Common myeloid progenitor, CD34-positive (primary cell): ENCODE measurements around the gene CFAP74.

Source experiments
- CTCF ChIA-PET: fragments of 350-600 bp; sonication (Branson Sonifier 250); formaldehyde crosslinking; loops from one replicate; lab custom pipeline; 2021; ENCODE audit warnings: antibody characterized with exemption; lab: Charles Lee
- POLR2A ChIA-PET: fragments of 350-600 bp; sonication (Branson Sonifier 250); formaldehyde crosslinking; loops from one replicate; lab custom pipeline; 2021; ENCODE audit warnings: antibody characterized with exemption; lab: Charles Lee
- DNase-seq, 3 donors: peaks; one replicate each; pipeline versions ENCODE4 v3.0.0 to v3.0.0-alpha.2; 2013
- H3K27ac ChIP-seq, 2 experiments: 1 replicate in 1 of 2; 2 replicates in 1 of 2; pipeline ENCODE4 v1.7.0; 2013; ENCODE audit warnings: inconsistent platforms in 2 of 2, low read length in 2 of 2, mild to moderate bottlenecking in 2 of 2, low read depth in 1 of 2, moderate library complexity in 1 of 2; ENCODE audit not compliant: severe bottlenecking in 2 of 2, insufficient read depth in 1 of 2, poor library complexity in 1 of 2
- H3K27me3 ChIP-seq, 5 experiments: replicated peaks in 2 of 5; 1 replicate in 3 of 5; 2 replicates in 2 of 5; pipeline versions ENCODE4 v1.6.1 to v1.7.0; 2013; ENCODE audit warnings: low read length in 4 of 5, mild to moderate bottlenecking in 2 of 5, moderate library complexity in 2 of 5, inconsistent platforms in 1 of 5; ENCODE audit not compliant: insufficient read depth in 5 of 5, control insufficient read depth in 4 of 5
- H3K36me3 ChIP-seq, 4 experiments: 1 replicate in 2 of 4; 2 replicates in 2 of 4; pipeline versions ENCODE4 v1.6.1 to v1.7.0; 2013; ENCODE audit warnings: low read length in 3 of 4, control low read depth in 1 of 4, mild to moderate bottlenecking in 1 of 4; ENCODE audit not compliant: control insufficient read depth in 4 of 4, insufficient read depth in 4 of 4
- H3K4me1 ChIP-seq, 4 experiments: 1 replicate in 3 of 4; 2 replicates in 1 of 4; pipeline versions ENCODE4 v1.6.1 to v1.7.1; 2013; ENCODE audit warnings: low read length in 3 of 4, mild to moderate bottlenecking in 3 of 4, control low read depth in 1 of 4, inconsistent platforms in 1 of 4, moderate library complexity in 1 of 4; ENCODE audit not compliant: control insufficient read depth in 4 of 4, insufficient read depth in 4 of 4; ENCODE audit errors: control extremely low read depth in 1 of 4
- H3K4me3 ChIP-seq, 7 experiments: 1 replicate in 4 of 7; 2 replicates in 3 of 7; pipeline versions ENCODE4 v1.5.1 to v1.7.0; 2013; ENCODE audit warnings: mild to moderate bottlenecking in 7 of 7, low read length in 6 of 7, moderate library complexity in 6 of 7, inconsistent platforms in 2 of 7, low read depth in 2 of 7, control low read depth in 1 of 7; ENCODE audit not compliant: insufficient read depth in 4 of 7, control insufficient read depth in 1 of 7; ENCODE audit errors: extremely low read depth in 1 of 7
- H3K9me3 ChIP-seq, 5 experiments: 1 replicate in 4 of 5; 2 replicates in 1 of 5; pipeline versions ENCODE4 v1.6.1 to v1.7.1; 2013; ENCODE audit warnings: low read length in 4 of 5, mild to moderate bottlenecking in 2 of 5, inconsistent platforms in 1 of 5, low read depth in 1 of 5, moderate library complexity in 1 of 5; ENCODE audit not compliant: control insufficient read depth in 4 of 5, insufficient read depth in 2 of 5; ENCODE audit errors: control extremely low read depth in 1 of 5
- WGBS: methylation state at CpG from one replicate; pipeline ENCODE4 v1.1.5; 2013; ENCODE audit not compliant: insufficient coverage; 5-methylcytosine and 5-hydroxymethylcytosine counted together

The CFAP74 gene

DNA sequence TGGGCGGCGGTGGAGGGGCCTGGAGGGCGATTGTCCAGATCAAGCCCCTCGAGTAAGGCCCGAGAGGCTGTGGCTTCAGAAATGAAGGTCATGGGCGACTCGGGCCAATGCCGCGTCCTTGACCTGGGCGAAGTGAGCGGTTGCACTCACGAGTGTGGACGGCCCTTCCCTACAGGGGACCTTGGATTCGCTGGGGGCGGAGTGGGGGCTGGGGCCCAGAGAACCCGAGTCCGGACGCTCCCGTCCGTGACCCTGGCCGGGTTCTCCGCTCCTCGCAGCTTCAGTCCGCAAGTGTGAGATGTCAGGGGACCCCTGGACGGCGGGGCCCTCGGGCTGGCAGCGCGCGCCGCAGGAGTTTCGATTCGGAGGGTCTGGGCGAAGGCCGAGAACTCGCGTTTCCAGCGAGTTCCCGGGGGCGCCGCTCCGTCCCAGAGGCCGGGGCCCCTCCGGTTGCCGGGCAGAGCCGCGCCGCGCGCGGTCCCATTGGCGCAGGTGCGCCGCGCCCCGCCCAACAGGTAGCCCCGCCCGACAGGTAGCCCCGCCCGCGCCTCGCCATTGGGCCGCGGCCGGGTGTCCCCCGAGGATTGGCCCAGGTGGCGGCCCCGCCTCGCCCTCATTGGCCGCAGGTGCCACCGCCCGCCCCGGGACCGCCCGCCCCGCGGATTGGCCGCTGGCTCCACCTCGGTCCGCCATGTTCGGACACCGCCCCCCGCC, 46.3 kb upstream of the CFAP74 start, which contains the start of gene PRKCZ:
PRKCZ (plus strand) TSS at position 694 of the 714 bp plus-strand sequence. CDS start 220 bp downstream, outside the sequence.
- Histone ChIP-seq H3K27ac (peak within 1 kb of the TSS in 1 of 2 experiments; percentile 79), H3K4me3 (peak within 1 kb of the TSS; percentile 56 to 86 (median 67)), H3K36me3 (no peaks in the 10 kb centered on the region), H3K27me3 (peaks cover 0 to 33% (median 27%) of the 10 kb centered on the region in 5 experiments), H3K9me3 (no peaks in the 10 kb centered on the region), H3K4me1 (peaks cover 0 to 27% (median 13%) of the 10 kb centered on the region in 4 experiments)
- under 1% methylated on average over 77 of the region's 83 CpGs for WGBS
- ChIA-PET POLR2A (interaction anchor here (0.6 kb wide), 1 partner anchor 1071 kb away, joined by 3 read pairs; no protein-coding TSS in a partner anchor), CTCF (interaction anchor here (0.7 to 1.6 kb wide), 2 partner anchors 89 to 107 kb away, joined by 3 to 5 read pairs; no protein-coding TSS in a partner anchor)
- DNase-seq: peak; percentile 89 to 95 (median 93)

DNA sequence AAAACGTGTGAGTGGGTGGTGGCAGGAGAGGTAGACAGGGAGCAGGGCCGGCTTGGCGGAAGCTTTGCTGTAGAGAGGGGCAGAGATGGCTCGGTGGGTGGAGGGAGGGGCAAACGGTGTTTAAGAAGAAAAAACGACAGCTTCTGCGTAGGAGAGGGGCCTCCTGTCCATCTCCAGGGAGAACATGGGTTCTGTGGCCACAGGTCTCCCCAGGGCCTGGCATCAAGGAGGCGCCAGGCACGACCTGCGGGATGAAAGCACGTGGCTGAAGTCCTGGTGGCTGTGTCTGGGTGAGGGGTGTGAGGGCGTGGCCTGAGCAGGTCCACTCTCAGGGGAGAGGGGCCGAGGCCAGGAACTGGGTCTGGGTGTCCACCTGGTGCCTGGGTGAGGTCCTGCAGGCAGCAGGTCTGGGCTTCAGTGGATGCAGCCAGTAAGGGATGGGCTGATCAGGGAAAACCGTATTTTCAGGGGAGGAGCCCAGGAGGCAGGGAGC, 45.7 kb upstream of the CFAP74 start:
- H3K27me3 ChIP-seq: peaks cover 0 to 33% (median 27%) of the 10 kb centered on the region in 5 experiments
- H3K4me1 ChIP-seq: peaks cover 0 to 32% (median 17%) of the 10 kb centered on the region in 4 experiments
- no peaks in the 10 kb centered on the region for H3K9me3 ChIP-seq
- peak; percentile 54 to 62 (median 54) for DNase-seq
- POLR2A ChIA-PET: interaction anchor here (0.6 kb wide), 1 partner anchor 1070 kb away, joined by 3 read pairs; no protein-coding TSS in a partner anchor
- H3K27ac ChIP-seq: peak overlapping the region in 1 of 2 experiments; percentile 79
- peak overlapping the region; percentile 38 to 86 (median 67) for H3K4me3 ChIP-seq
- no peaks in the 10 kb centered on the region for H3K36me3 ChIP-seq
- WGBS: 23% methylated on average over 14 of the region's 14 CpGs
- CTCF ChIA-PET: interaction anchor here (0.7 to 1.6 kb wide), 2 partner anchors 89 to 106 kb away, joined by 3 to 5 read pairs; no protein-coding TSS in a partner anchor

DNA sequence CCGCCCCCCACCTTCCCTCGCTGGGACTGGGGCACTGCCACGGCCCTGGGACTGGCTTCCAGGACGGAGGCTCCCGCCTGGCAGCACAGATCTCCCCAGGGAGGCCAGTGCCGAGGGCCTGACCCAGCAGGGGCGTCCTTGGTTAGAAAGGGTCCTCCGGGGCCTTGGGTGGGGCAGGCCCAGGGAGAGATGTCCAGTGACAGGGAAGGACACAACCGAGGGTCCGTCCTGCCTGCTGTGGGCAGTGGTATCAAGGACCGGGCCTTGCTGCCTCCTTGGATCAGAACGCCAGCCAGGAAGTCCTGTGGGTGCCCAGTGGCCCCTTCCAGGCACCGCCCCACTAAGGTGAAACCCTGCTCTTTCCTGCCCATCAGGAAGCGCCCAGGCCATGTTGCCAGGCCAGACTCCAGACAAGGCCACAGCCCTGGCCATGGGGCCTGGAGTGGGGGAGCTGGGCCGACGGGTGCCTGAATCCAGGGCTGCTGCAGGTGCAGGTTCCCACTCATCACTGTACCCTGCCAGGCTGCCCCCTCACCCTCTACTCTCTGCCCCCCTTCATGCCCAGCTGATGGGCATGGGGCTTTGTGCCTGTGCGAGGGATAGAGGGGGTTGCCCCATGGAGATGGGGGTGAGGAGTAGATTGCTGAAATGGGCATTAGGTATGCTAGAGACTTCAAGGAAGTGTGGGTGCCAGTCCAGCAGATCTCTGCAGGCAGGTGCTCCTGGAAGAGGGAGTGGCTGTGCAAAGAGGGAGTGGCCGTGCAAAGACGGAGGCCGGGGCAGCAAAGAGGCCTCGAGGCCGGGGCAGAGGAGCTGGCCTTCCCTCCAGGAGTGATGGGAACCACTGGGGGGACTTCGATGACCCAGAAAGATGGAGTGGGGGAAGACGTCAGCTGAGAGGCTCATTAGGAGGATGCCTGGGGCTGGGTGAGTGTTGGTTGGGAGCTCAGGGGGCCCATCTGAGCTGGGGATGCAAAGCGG, 44.5 kb upstream of the CFAP74 start:
- H3K36me3 ChIP-seq: no peaks in the 10 kb centered on the region
- H3K4me1 ChIP-seq: peaks cover 0 to 32% (median 17%) of the 10 kb centered on the region in 4 experiments
- ChIA-PET CTCF (interaction anchor here (0.9 to 1.6 kb wide), 2 partner anchors 87 to 107 kb away, joined by 3 to 5 read pairs; no protein-coding TSS in a partner anchor), POLR2A (no interaction called here)
- peaks cover 0 to 33% (median 27%) of the 10 kb centered on the region in 5 experiments for H3K27me3 ChIP-seq
- no peak overlapping the region for H3K4me3 ChIP-seq
- WGBS: 86% methylated on average over 18 of the region's 25 CpGs
- H3K9me3 ChIP-seq: no peaks in the 10 kb centered on the region
- no peak for DNase-seq
- H3K27ac ChIP-seq: no peak overlapping the region

DNA sequence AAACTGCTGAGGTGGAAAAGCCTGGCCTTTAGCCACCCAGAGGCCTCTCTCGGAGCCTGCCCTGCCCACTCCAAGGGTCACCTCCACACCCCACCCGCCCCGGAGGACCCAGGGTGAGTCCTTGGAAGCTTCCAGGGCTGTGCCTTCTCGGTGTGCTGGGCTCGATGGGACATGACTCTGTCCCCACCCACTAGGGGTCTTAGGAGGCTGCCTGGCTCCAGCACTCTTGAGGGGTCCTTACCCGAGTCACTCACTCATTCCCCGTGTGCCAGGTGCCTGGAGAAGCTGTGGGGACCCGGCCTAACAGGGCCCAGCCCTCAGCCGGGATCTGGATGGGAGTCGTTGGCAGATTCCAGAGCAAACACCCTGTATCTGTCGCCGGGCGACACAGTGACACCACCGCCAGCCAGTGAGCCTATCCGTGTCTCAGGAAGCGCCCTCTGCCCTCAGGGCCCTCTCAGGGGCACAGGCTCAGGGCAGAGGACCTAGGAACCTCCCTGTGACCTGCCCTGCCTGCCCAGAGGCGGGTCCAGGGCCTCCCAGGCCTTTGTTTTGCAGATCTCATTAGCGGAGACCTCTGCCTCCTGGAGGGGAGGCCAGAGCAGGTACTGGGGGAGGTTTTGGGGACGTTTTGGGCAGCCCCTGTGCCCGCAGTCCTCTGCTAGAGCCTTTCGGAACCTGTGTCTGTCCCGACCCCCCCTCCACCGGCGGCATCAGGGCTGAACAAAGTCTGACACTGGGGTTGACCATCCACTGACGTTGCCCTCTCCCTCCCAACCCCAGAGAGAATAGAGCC, 43.6 kb upstream of the CFAP74 start:
- no peaks in the 10 kb centered on the region for H3K36me3 ChIP-seq
- H3K4me3 ChIP-seq: no peak overlapping the region
- 53% methylated on average over 16 of the region's 25 CpGs for WGBS
- peaks cover 0 to 32% (median 17%) of the 10 kb centered on the region in 4 experiments for H3K4me1 ChIP-seq
- no peak overlapping the region for H3K27ac ChIP-seq
- no peaks in the 10 kb centered on the region for H3K9me3 ChIP-seq
- peaks cover 0 to 33% (median 27%) of the 10 kb centered on the region in 5 experiments for H3K27me3 ChIP-seq
- CTCF ChIA-PET: interaction anchor here (0.6 to 10.0 kb wide), 9 partner anchors 21 to 105 kb away, joined by 3 to 144 read pairs (median 15); partner anchors contain the start of gene CFAP74
- DNase-seq: no peak
- POLR2A ChIA-PET: no interaction called here

DNA sequence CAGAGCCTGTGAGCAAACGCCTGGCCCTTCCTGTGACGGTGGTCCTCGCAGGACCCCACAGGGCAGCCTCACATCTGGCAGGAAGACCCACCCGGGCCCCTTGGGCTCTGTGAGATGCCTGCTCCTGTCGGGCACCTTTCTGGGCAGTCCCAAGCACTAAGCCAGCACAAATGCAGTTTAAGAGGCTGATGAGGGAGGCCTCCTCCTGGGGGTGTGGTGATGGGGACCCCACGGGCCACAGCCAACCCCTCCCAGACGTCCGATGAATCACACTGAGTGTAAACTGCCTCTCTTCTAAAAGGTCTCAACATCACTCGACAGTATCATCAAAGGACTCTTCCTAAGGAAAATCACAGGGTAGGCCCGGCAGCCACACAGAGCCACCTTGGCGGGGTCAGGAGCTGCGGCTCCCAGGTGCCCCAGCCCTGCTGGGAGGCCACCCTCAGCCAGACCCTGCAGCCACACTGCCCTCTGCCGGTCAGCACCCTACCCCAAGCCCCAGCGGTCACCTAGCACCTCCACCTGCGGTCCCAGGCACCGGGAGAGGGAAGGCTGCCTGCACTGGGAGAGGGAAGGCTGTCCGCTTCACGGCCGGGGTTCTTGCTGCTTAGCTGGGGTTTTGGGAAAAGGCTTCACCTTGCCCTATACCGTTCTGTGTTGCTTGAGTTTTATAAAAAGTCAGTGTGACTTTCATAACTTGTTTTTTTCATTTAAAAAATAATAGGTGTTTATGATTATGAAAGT, 42.8 kb upstream of the CFAP74 start:
- Histone ChIP-seq H3K9me3 (no peaks in the 10 kb centered on the region), H3K4me1 (peaks cover 0 to 30% (median 17%) of the 10 kb centered on the region in 4 experiments), H3K4me3 (no peak overlapping the region), H3K36me3 (no peaks in the 10 kb centered on the region), H3K27ac (no peak overlapping the region), H3K27me3 (peaks cover 0 to 33% (median 26%) of the 10 kb centered on the region in 5 experiments)
- ChIA-PET POLR2A (no interaction called here), CTCF (interaction anchor here (0.6 to 10.0 kb wide), 10 partner anchors 21 to 104 kb away, joined by 3 to 144 read pairs (median 10); partner anchors contain the start of gene CFAP74)
- 27% methylated on average over 15 of the region's 20 CpGs for WGBS
- peak; percentile 20 to 38 (median 25) for DNase-seq
